Measurements from ENCODE around the gene NPC2.

DNA sequence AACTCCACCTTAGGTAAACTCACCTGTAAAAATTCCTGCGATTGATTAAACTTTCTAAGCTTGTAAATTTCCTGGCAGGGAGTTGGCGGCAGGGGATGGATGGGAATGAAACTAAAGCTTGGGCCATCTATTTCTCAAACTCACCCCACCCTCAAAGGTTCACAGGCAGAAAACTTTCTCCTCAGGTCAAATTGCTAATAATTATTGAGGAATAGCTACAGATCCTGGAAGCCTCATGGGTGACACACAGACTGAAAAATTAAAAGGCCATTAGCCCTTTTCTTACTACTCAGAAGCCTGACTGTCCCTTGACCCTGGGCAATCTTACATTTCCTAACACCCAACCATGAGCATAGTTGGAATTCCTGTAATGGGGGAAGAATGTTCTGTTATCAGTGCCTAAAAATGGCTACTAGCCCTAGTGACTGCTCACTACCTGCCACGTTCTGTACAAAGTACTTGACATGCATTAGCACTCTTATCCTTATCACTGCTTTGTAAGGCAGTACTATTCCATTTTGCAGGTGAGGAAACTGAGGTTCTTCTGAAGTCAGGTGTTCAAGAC lies 54.7 kb downstream of the NPC2 start:
- TF ChIP-seq, protein P1, sequence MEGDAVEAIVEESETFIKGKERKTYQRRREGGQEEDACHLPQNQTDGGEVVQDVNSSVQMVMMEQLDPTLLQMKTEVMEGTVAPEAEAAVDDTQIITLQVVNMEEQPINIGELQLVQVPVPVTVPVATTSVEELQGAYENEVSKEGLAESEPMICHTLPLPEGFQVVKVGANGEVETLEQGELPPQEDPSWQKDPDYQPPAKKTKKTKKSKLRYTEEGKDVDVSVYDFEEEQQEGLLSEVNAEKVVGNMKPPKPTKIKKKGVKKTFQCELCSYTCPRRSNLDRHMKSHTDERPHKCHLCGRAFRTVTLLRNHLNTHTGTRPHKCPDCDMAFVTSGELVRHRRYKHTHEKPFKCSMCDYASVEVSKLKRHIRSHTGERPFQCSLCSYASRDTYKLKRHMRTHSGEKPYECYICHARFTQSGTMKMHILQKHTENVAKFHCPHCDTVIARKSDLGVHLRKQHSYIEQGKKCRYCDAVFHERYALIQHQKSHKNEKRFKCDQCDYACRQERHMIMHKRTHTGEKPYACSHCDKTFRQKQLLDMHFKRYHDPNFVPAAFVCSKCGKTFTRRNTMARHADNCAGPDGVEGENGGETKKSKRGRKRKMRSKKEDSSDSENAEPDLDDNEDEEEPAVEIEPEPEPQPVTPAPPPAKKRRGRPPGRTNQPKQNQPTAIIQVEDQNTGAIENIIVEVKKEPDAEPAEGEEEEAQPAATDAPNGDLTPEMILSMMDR (conservative IDR thresholded peaks at IDR 0.05; ENCODE audit: low read length): no peak
- TF ChIP-seq EZH2phosphoT487 (IDR thresholded peaks at IDR 0.05; ENCODE audit: borderline replicate concordance): no peak

Measured in Loucy (cell line).